PFSK-1 (cell line): ENCODE data around the gene GOLPH3.

Experiments
- POLR2AphosphoS5 ChIP-seq: IDR thresholded peaks from 2 replicates; pipeline ENCODE4 v1.6.1; 2012; ENCODE audit warnings: low read depth, mild to moderate bottlenecking, control low read depth, low read length, moderate library complexity
- REST ChIP-seq, 2 experiments: IDR thresholded peaks; 2 replicates each; pipeline versions ENCODE4 v1.6.1 to v1.8.0; 2011 to 2012; ENCODE audit warnings: low read depth in 2 of 2, low read length in 2 of 2, control low read depth in 1 of 2, inconsistent platforms in 1 of 2, mild to moderate bottlenecking in 1 of 2, moderate library complexity in 1 of 2; ENCODE audit not compliant: insufficient read depth in 1 of 2
- TAF1 ChIP-seq: IDR thresholded peaks from 2 replicates; pipeline ENCODE4 v1.6.1; 2012; ENCODE audit warnings: low read length, control low read depth, borderline replicate concordance; ENCODE audit not compliant: insufficient read depth

- no peak for TF ChIP-seq REST (IDR thresholded peaks at IDR 0.05; ENCODE audit: insufficient read depth in 1 of 2, low read depth in 2 of 2, low read length in 2 of 2)
- TF ChIP-seq POLR2AphosphoS5: no peak
- no peak for TF ChIP-seq TAF1
These were observed 80.9 kb downstream of the GOLPH3 start for GRCh38 chr5:32092938-32093812.
